ENCODE measurements around the gene KLHDC3.
"Not testable (repeated sequence)": the region's sequence is repeated elsewhere in the genome, so short reads cannot be mapped to it uniquely, and the experiment has no call there.

The KLHDC3 gene

GRCh38 chr6:43029120-43029519 is 15.1 kb downstream of the KLHDC3 start:
- DNase-seq (ENCODE audit: low read depth, low spot score): no peak

GRCh38 chr6:43032326-43032725 is 18.3 kb downstream of the KLHDC3 start:
- DNase-seq (ENCODE audit: low read depth, low spot score): no peak

- DNase-seq (ENCODE audit: low read depth, low spot score): no peak
Observed at GRCh38 chr6:43033496-43034189, 19.6 kb downstream of the KLHDC3 start.

GRCh38 chr6:43034190-43034525 is 20.1 kb downstream of the KLHDC3 start:
- no peak for DNase-seq (ENCODE audit: low read depth, low spot score)

GRCh38 chr6:43035495-43036194 is 21.6 kb downstream of the KLHDC3 start:
- no peak for DNase-seq (ENCODE audit: low read depth, low spot score)

GRCh38 chr6:43036712-43037111 is 22.7 kb downstream of the KLHDC3 start:
- DNase-seq (ENCODE audit: low read depth, low spot score): no peak

GRCh38 chr6:43037197-43037596 is 23.1 kb downstream of the KLHDC3 start:
- no peak for DNase-seq (ENCODE audit: low read depth, low spot score)

GRCh38 chr6:43037706-43038105 is 23.7 kb downstream of the KLHDC3 start:
- DNase-seq (ENCODE audit: low read depth, low spot score): no peak

GRCh38 chr6:43038727-43039126 is 24.7 kb downstream of the KLHDC3 start:
- no peak for DNase-seq (ENCODE audit: low read depth, low spot score)

GRCh38 chr6:43040542-43041257 is 26.7 kb downstream of the KLHDC3 start:
- no peak for DNase-seq (ENCODE audit: low read depth, low spot score)

GRCh38 chr6:43041475-43041874 is 27.4 kb downstream of the KLHDC3 start:
- DNase-seq (ENCODE audit: low read depth, low spot score): not testable (repeated sequence)

- no peak for DNase-seq (ENCODE audit: low read depth, low spot score)
Observed at GRCh38 chr6:43043310-43043709, 29.3 kb downstream of the KLHDC3 start.

- no peak for DNase-seq (ENCODE audit: low read depth, low spot score)
Observed at GRCh38 chr6:43045371-43045930, 31.4 kb downstream of the KLHDC3 start.

GRCh38 chr6:43047998-43048397 is 33.9 kb downstream of the KLHDC3 start:
- no peak for DNase-seq (ENCODE audit: low read depth, low spot score)

GRCh38 chr6:43050981-43051380 is 36.9 kb downstream of the KLHDC3 start:
- DNase-seq (ENCODE audit: low read depth, low spot score): no peak

GRCh38 chr6:43052225-43052841 is 38.3 kb downstream of the KLHDC3 start:
- DNase-seq (ENCODE audit: low read depth, low spot score): no peak

- no peak for DNase-seq (ENCODE audit: low read depth, low spot score)
Observed at GRCh38 chr6:43052842-43053544, 38.9 kb downstream of the KLHDC3 start.

- peak; percentile 83 for DNase-seq (ENCODE audit: low read depth, low spot score)
Observed at GRCh38 chr6:43053545-43054205, 39.6 kb downstream of the KLHDC3 start, which contains the start of gene CUL7. Gene CUL7 (minus strand): TSS chr6:43053851. CDS start chr6:43052788, 1,063 bp downstream.

- no peak for DNase-seq (ENCODE audit: low read depth, low spot score)
Observed at GRCh38 chr6:43054206-43054943, 40.3 kb downstream of the KLHDC3 start.

GRCh38 chr6:43055966-43056365 is 41.9 kb downstream of the KLHDC3 start:
- no peak for DNase-seq (ENCODE audit: low read depth, low spot score)
